ENCODE data around the gene ZNF639. TPM values are rescaled to one million over a fixed set of nuclear protein-coding genes. Genes with fewer than 3 reads are reported as not detected.

The ZNF639 gene
- total RNA-seq, 2 donors from 2014 or later: 46.4 to 47.2 TPM

GRCh38 chr3:179363332-179363731 lies 40.5 kb downstream of the ZNF639 start:
- Histone ChIP-seq H3K27ac (no peak overlapping the region), H3K9me3 (no peaks in the 10 kb centered on the region), H3K4me3 (no peak overlapping the region), H3K27me3 (no peaks in the 10 kb centered on the region), H3K36me3 (peaks cover 89% of the 10 kb centered on the region), H3K4me1 (no peaks in the 10 kb centered on the region)
- TF ChIP-seq CTCF (IDR thresholded peaks at IDR 0.05): no peak
- DNase-seq (ENCODE audit: low spot score): no peak

GRCh38 chr3:179369621-179370020 lies 46.8 kb downstream of the ZNF639 start:
- H3K27me3 ChIP-seq: no peaks in the 10 kb centered on the region
- no peak for DNase-seq (ENCODE audit: low spot score)
- no peak for TF ChIP-seq CTCF (IDR thresholded peaks at IDR 0.05)
- H3K27ac ChIP-seq: no peak overlapping the region
- peaks cover 51% of the 10 kb centered on the region for H3K36me3 ChIP-seq
- no peaks in the 10 kb centered on the region for H3K4me1 ChIP-seq
- H3K4me3 ChIP-seq: no peak overlapping the region
- H3K9me3 ChIP-seq: no peaks in the 10 kb centered on the region

GRCh38 chr3:179373938-179374337 lies 51.1 kb downstream of the ZNF639 start:
- no peaks in the 10 kb centered on the region for H3K4me1 ChIP-seq
- H3K36me3 ChIP-seq: peaks cover 40% of the 10 kb centered on the region
- H3K9me3 ChIP-seq: no peaks in the 10 kb centered on the region
- no peak for TF ChIP-seq CTCF (IDR thresholded peaks at IDR 0.05)
- no peak overlapping the region for H3K4me3 ChIP-seq
- H3K27ac ChIP-seq: no peak overlapping the region
- no peak for DNase-seq (ENCODE audit: low spot score)
- no peaks in the 10 kb centered on the region for H3K27me3 ChIP-seq

GRCh38 chr3:179375091-179375999 lies 52.5 kb downstream of the ZNF639 start:
- Histone ChIP-seq H3K9me3 (no peaks in the 10 kb centered on the region), H3K27ac (no peak overlapping the region), H3K4me3 (no peak overlapping the region), H3K36me3 (peaks cover 44% of the 10 kb centered on the region), H3K27me3 (no peaks in the 10 kb centered on the region), H3K4me1 (no peaks in the 10 kb centered on the region)
- no peak for TF ChIP-seq CTCF (IDR thresholded peaks at IDR 0.05)
- no peak for DNase-seq (ENCODE audit: low spot score)

- H3K36me3 ChIP-seq: peaks cover 48% of the 10 kb centered on the region
- TF ChIP-seq CTCF (IDR thresholded peaks at IDR 0.05): no peak
These were observed 53.6 kb downstream of the ZNF639 start for GRCh38 chr3:179376474-179376873.

More at GRCh38 chr3:179376474-179376873, 53.6 kb downstream of the ZNF639 start:
- Histone ChIP-seq H3K4me1 (no peaks in the 10 kb centered on the region), H3K9me3 (no peaks in the 10 kb centered on the region), H3K27me3 (no peaks in the 10 kb centered on the region), H3K4me3 (no peak overlapping the region), H3K27ac (no peak overlapping the region)
- no peak for DNase-seq (ENCODE audit: low spot score)

Other genes starting within 250 kb of the ZNF639 start
- 10 to 100 TPM; 15.5 to 17.2 TPM for gene PIK3CA, start 174.7 kb upstream of the ZNF639 start, total RNA-seq
- 1 to 10 TPM; 1.1 to 1.6 TPM for gene KCNMB3, start 71.9 kb upstream of the ZNF639 start, total RNA-seq
- gene MFN1, start 24.7 kb downstream of the ZNF639 start, total RNA-seq: 10 to 100 TPM; 30.5 to 68.0 TPM
- 10 to 100 TPM; 11.7 to 36.0 TPM for gene GNB4, start 128.4 kb downstream of the ZNF639 start, total RNA-seq
- 10 to 100 TPM; 15.9 to 32.9 TPM for gene ACTL6A, start 239.9 kb downstream of the ZNF639 start, total RNA-seq